AG10803 (cell line): ENCODE measurements around the gene ANKRD40.
"Not testable (repeated sequence)": the region's sequence is repeated elsewhere in the genome, so short reads cannot be mapped to it uniquely, and the experiment has no call there.

ENCODE experiments used
- DNase-seq: peaks from one replicate; pipeline ENCODE4 v3.0.0; 2010; ENCODE audit warnings: low read depth
- H3K4me3 ChIP-seq: 2 replicates; pipeline ENCODE4 v1.5.1; 2011; ENCODE audit warnings: mild to moderate bottlenecking, low read length, control low read depth
- CTCF ChIP-seq: conservative IDR thresholded peaks from 2 replicates; pipeline ENCODE4 v1.5.1; 2011; ENCODE audit warnings: mild to moderate bottlenecking, low read length, control low read depth, inconsistent platforms

The ANKRD40 gene

GRCh38 chr17:50731575-50732460, 24.1 kb upstream of the ANKRD40 start:
- TF ChIP-seq CTCF: no peak
- H3K4me3 ChIP-seq: no peak overlapping the region

GRCh38 chr17:50728881-50729765, 21.4 kb upstream of the ANKRD40 start:
- no peak overlapping the region for H3K4me3 ChIP-seq
- no peak for DNase-seq
- TF ChIP-seq CTCF: no peak

More at GRCh38 chr17:50731575-50732460, 24.1 kb upstream of the ANKRD40 start:
- DNase-seq: no peak

GRCh38 chr17:50728112-50728429, 20.4 kb upstream of the ANKRD40 start:
- no peak overlapping the region for H3K4me3 ChIP-seq
- no peak for DNase-seq
- no peak for TF ChIP-seq CTCF

GRCh38 chr17:50725769-50726655, 18.3 kb upstream of the ANKRD40 start:
- TF ChIP-seq CTCF: no peak
- no peak overlapping the region for H3K4me3 ChIP-seq
- DNase-seq: no peak

GRCh38 chr17:50724622-50725021, 16.9 kb upstream of the ANKRD40 start:
- not testable (repeated sequence) for DNase-seq, H3K4me3 ChIP-seq

GRCh38 chr17:50722746-50723145, 15.0 kb upstream of the ANKRD40 start:
- TF ChIP-seq CTCF: no peak
- DNase-seq: no peak
- no peak overlapping the region for H3K4me3 ChIP-seq
